ENCODE results near the gene FXYD2.

FXYD2 gene

GRCh38 chr11:117857734-117858414 lies 33.3 kb upstream of the FXYD2 start:
- DNase-seq (ENCODE audit: low read depth in 2 of 2), result no peak

GRCh38 chr11:117855912-117856651 lies 31.5 kb upstream of the FXYD2 start:
- DNase-seq (ENCODE audit: low read depth in 2 of 2), result no peak

GRCh38 chr11:117855186-117855845 lies 30.8 kb upstream of the FXYD2 start:
- DNase-seq (ENCODE audit: low read depth in 2 of 2), result no peak

- no peak for DNase-seq (ENCODE audit: low read depth in 2 of 2)
These were observed 27.8 kb upstream of the FXYD2 start for GRCh38 chr11:117852309-117852708.

- no peak for DNase-seq (ENCODE audit: low read depth in 2 of 2)
These were observed 27.3 kb upstream of the FXYD2 start for GRCh38 chr11:117851852-117852251.

DNA sequence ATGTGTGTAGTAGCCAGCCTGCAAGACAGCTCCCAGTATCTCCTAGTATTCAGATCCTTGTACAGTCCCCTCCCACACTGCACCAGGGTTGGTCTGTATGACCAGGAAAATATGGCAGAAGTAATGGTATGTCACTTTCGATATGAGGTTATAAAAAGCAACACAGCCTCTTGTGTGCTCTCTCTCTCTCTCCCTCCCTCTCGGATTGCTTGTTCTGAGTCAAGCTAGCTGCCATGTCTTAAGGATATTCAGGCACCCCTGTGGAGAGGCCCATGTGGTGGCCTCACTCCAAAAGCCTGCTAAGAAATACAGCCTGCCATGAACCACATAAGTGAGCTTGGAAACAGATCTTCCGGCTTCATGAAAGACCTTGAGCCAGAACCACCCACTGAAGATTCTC lies 26.6 kb upstream of the FXYD2 start:
- DNase-seq (ENCODE audit: low read depth in 2 of 2), result no peak

GRCh38 chr11:117849781-117850414 lies 25.4 kb upstream of the FXYD2 start:
- no peak for DNase-seq (ENCODE audit: low read depth in 2 of 2)

DNA sequence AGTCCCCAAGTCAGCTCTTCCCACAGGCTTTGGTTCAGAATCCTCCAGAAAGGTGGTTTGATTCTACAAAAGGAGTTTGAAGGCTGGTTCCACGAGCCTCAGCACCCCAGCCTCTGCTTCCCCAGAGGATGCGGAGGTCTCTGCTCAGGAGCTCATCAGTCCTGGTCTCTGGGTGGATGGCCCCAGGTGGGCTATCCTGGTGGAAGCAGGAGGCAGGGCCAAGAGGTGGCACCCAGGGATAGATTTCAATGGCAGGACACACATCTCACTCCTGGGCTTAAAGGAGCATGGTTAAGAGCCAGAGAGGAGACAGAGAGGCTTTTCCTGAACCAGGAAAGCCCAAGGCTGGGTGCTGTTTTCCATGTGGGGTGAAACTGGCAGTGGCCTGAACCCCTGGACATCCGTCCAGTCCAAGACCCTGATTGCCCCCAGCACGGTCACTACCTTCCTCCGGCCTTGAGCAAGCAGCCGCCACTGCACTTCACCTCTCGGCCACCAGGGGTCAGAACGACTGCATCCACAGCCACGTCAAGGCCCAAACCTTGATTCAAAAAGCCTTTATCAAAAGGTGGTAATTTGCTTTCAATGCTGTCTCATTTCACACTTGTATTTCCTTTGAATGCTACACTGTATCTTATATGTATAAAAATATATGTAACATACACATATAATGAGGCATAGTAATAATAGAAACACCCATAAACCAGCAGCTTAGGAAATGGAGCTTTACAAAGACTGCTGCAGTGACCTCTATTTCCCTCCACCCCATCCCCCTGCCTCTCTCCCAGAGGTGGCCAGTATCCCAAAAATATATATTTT lies 19.3 kb upstream of the FXYD2 start:
- DNase-seq (ENCODE audit: low read depth in 2 of 2), result peak; percentile 65 to 67

DNA sequence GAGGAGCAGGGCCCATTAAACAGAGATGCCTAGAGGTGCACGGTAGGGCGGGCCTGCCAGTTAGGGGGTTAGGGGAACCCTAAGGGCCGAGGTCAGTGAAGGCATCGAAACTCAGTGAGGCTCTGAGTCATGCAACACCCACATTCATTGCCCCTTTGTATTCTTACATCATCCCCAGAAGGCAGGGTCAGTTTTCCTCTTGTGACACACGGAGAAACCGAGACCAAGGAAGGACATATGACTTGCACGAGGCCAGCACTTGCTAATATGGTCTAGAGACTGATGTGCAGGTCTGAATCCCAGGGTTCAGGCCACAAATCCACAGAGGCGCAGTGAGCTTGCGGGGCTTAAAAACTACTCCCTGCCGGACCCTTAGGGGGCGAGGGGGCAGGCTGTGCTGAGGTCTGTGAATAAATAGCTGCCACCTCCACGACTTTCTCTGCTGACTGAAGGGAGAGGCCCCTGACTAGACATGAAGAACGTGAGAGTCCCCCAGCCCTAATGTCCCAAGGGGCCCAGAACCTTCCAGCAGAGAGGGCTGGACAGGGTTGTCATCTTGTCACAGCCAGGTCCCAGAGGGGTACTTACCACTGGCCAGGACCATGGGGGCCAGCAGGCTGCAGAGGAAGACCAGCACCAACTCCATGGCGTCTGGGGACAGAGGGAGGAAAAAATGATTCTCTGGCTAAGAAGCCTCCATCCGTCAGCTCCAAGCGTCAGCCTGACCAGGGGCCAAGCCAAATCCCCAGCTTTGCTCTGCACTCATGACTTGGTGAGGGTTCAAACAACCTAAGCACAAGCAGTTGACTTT lies 17.8 kb upstream of the FXYD2 start:
- DNase-seq (ENCODE audit: low read depth in 2 of 2), result no peak

DNA sequence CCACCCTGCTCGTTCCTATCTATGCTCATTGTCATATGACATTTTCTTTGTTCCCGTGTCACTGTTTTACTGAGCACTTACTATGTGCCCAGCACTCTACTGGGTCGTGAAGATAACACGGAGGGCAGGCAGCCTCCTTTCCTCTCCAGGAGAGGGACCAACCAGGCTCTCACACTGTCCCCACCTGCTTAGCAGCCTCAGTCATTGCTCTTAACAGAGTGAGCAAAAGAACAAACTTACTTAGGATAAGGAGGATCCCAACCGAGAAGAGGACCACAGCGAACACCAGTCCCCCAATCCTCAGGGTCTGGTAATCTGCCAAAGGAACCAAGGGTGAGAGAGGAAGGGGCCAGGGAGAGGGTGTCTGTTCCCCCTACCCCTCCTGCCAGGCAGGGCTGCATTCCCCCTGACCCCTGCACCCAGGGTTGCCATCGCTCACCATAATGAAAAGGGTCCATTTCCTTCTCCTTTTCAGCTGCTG lies 17.0 kb upstream of the FXYD2 start:
- no peak for DNase-seq (ENCODE audit: low read depth in 2 of 2)

- DNase-seq (ENCODE audit: low read depth in 2 of 2), result no peak
These were observed 16.5 kb upstream of the FXYD2 start for GRCh38 chr11:117840881-117841550.

DNA sequence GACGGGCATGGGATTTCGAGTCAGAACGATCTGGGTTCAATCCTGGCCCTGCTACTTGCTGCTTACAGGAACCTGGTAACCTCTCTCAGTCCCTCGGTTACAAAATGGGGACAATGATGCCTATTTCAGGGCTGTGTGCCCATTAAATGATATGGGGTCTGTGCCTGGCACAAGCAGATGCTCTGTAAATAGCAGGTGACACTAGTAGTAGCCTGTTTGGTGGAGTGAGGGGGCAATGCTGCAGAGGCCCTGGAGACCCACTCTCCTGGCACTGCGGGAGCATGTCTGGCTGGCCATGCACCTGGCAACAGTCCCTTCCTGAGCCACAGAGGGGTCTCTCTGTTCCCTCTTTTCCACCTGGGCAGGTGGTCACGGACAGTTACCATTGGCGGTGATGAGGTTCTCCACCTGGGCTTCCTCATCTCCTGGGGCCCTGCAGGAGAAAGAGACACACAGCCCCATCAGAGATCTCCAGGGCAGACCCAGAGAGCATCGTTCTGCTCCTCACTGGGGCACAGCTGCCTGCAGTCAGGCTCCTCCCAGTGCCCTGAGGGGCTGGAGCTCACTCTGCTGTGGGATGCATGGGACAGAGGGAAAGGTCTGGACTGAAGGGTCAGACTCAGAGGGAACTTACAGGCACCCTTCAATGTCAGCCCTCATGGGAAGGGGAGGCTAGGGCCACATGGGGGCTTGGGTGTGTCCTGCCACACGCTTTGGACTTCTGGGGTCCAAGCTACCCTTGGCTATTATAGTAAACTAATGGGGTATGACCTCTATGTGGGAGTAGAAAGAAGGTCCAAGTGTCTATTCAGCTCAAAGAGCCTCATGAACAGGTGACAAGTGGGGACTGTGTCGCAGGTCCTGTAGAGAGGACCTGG lies 15.6 kb upstream of the FXYD2 start:
- no peak for DNase-seq (ENCODE audit: low read depth in 2 of 2)

GRCh38 chr11:117839380-117839881 lies 14.9 kb upstream of the FXYD2 start:
- no peak for DNase-seq (ENCODE audit: low read depth in 2 of 2)

- no peak for DNase-seq (ENCODE audit: low read depth in 2 of 2)
These were observed 14.4 kb upstream of the FXYD2 start for GRCh38 chr11:117838901-117839300.

DNA sequence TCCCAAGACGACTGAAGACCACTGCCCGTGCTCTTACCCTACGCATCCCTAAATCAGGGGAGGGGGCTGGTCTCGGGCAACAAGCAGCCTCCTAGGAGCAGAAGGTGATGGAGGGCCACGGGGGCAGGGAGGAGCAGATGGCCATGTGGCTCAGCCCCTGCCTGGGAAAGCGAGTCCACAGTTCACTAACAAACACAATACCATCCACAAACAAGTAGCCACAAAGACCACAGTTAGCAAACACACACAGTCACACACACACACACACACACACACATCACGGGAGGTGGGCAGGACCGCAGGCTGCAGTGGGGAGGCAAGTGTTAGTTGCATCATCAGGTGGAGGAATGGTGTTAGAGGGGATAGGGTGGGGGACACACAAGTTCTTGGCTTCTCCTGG lies 13.2 kb upstream of the FXYD2 start:
- no peak for DNase-seq (ENCODE audit: low read depth in 2 of 2)

- DNase-seq (ENCODE audit: low read depth in 2 of 2), result no peak
These were observed 12.7 kb upstream of the FXYD2 start for GRCh38 chr11:117837070-117837776.

- no peak for DNase-seq (ENCODE audit: low read depth in 2 of 2)
These were observed 11.8 kb upstream of the FXYD2 start for GRCh38 chr11:117836077-117836960.

All from stimulated activated CD8-positive, alpha-beta memory T cell treated with anti-CD3 and anti-CD28 coated beads, Interleukin-7, amount 100 ng/mL, for 4 hours (primary cell).